ENCODE data around the gene FBN2. TPM values are rescaled to one million over a fixed set of nuclear protein-coding genes. Genes with fewer than 3 reads are reported as not detected.
"Not testable (repeated sequence)": the region's sequence is repeated elsewhere in the genome, so short reads cannot be mapped to it uniquely, and the experiment has no call there.

The FBN2 gene
- total RNA-seq, 1 donor from 2014 or later = 186 TPM

DNA sequence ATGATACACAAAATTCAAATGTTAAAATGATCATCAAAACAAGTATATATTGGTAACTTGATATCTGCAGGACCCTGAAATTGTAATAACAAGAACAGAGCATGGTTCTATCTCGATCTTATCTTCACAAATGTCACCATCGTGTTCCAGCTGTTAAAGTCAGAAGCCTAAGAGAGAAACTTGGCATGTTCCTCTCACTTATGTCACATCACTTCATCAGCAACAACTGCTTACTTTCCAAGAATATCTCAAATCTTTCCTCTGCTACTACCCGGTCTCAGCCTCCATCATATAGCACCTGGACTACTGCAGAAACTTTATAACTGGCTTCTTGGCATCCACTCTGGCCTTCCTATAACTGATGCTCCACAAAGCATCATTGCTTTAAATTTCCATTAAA lies 84.9 kb downstream of the FBN2 start:
- TF ChIP-seq, protein P1, sequence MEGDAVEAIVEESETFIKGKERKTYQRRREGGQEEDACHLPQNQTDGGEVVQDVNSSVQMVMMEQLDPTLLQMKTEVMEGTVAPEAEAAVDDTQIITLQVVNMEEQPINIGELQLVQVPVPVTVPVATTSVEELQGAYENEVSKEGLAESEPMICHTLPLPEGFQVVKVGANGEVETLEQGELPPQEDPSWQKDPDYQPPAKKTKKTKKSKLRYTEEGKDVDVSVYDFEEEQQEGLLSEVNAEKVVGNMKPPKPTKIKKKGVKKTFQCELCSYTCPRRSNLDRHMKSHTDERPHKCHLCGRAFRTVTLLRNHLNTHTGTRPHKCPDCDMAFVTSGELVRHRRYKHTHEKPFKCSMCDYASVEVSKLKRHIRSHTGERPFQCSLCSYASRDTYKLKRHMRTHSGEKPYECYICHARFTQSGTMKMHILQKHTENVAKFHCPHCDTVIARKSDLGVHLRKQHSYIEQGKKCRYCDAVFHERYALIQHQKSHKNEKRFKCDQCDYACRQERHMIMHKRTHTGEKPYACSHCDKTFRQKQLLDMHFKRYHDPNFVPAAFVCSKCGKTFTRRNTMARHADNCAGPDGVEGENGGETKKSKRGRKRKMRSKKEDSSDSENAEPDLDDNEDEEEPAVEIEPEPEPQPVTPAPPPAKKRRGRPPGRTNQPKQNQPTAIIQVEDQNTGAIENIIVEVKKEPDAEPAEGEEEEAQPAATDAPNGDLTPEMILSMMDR (conservative IDR thresholded peaks at IDR 0.05) = no peak
- peaks cover 37% of the 10 kb centered on the region for H3K36me3 Mint-ChIP-seq
- H3K27me3 Mint-ChIP-seq = no peaks in the 10 kb centered on the region
- no peak overlapping the region for H3K4me3 Mint-ChIP-seq
- no peak for DNase-seq (ENCODE audit: extremely low spot score, unreplicated experiment)
- H3K27ac Mint-ChIP-seq = no peak overlapping the region
- peaks cover 12% of the 10 kb centered on the region for H3K9me3 Mint-ChIP-seq
- H3K4me1 Mint-ChIP-seq (ENCODE audit: unreplicated experiment) = peaks cover 8% of the 10 kb centered on the region

DNA sequence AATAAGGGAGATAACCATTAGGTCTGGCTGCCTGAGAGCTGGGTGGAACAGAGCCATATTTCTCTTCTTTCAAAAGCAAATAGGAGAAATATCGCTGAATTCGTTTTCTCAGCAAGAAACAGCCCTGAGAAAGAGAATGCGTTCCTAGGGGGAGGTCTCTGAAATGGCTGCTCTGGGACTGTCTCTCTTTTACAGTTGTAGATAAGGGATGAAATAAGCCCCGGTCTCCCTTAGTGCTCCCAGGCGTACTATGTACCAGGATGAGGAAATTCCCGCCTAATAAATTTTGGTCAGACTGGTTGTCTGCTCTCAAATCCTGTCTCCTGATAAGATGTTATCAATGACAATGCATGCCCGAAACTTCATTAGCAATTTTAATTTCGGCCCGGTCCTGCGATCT lies 90.8 kb downstream of the FBN2 start:
- H3K27me3 Mint-ChIP-seq; H3K27ac Mint-ChIP-seq; H3K4me1 Mint-ChIP-seq (ENCODE audit: unreplicated experiment); H3K4me3 Mint-ChIP-seq; DNase-seq (ENCODE audit: extremely low spot score, unreplicated experiment): not testable (repeated sequence)
- H3K9me3 Mint-ChIP-seq = peaks cover 14% of the 10 kb centered on the region
- H3K36me3 Mint-ChIP-seq = peaks cover 37% of the 10 kb centered on the region

DNA sequence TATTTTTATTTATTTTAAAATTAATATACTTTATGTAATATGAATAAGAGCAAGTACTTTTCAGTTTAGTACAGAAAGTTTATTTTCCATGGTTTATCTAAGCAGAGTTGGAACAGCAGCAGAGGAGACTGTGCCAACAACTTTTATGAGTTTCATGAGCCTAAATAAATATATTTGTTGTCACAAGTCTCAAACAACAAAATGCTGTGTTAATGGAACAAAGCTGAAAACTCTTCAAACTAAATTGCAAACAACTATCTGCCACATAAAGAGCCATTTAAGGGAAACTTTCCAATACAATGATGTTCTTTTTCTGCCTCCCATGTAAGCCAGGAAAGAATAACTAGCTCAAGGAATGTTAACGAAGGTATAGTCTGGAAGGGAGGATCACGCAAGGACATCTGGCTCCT lies 96.1 kb downstream of the FBN2 start:
- DNase-seq (ENCODE audit: extremely low spot score, unreplicated experiment) = no peak
- Mint-ChIP-seq H3K36me3 (peaks cover 20% of the 10 kb centered on the region), H3K4me3 (no peak overlapping the region), H3K9me3 (no peaks in the 10 kb centered on the region), H3K27ac (no peak overlapping the region), H3K27me3 (no peaks in the 10 kb centered on the region), H3K4me1 (ENCODE audit: unreplicated experiment) (no peaks in the 10 kb centered on the region)
- TF ChIP-seq, protein P1 (conservative IDR thresholded peaks at IDR 0.05) = no peak

DNA sequence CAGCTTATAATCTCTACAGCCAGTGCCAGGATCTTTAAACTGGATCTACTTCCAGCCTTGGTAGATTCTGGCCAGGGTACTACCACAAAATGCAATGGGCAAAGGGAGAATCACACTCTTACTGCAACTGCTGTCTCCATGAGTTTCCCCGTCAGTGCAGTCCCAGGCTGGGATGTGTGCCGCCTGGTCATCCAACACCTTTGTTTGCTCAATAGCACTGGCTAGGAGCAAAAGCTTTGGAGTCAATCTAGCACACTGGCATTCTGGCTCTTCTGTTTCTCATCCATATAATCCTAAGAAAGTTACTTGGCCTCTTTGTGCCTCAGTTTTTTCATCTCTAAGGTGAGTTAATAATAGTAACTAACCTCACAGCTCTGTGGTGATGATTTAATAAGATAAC lies 96.9 kb downstream of the FBN2 start:
- TF ChIP-seq, protein P1 (conservative IDR thresholded peaks at IDR 0.05) = no peak
- H3K36me3 Mint-ChIP-seq = peaks cover 18% of the 10 kb centered on the region
- no peaks in the 10 kb centered on the region for H3K4me1 Mint-ChIP-seq (ENCODE audit: unreplicated experiment)
- H3K9me3 Mint-ChIP-seq = no peaks in the 10 kb centered on the region
- H3K4me3 Mint-ChIP-seq = no peak overlapping the region
- H3K27ac Mint-ChIP-seq = no peak overlapping the region
- no peaks in the 10 kb centered on the region for H3K27me3 Mint-ChIP-seq
- no peak for DNase-seq (ENCODE audit: extremely low spot score, unreplicated experiment)

DNA sequence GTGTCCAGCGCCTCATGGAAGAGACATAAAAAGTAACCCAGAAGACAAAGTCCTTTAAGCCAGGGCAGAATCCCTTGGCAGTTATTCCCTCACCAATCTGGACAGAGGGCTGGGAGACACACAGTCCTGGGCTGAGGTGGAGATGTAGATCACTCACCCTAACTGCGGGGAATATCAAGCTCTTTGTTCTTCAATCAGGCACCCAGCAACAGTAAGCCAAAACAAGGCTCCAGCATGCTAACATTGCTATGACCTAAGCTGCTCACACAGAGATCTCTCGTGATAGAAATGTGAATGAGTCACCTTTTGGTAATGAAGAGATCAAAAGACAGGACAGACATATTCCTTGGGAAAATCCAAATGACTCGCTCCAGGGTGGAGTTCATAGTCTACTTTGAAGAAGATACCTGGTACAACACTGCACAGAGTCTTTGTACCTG lies 101.3 kb downstream of the FBN2 start:
- Mint-ChIP-seq H3K4me3 (no peak overlapping the region), H3K27ac (no peak overlapping the region), H3K4me1 (ENCODE audit: unreplicated experiment) (peaks cover 4% of the 10 kb centered on the region), H3K36me3 (peaks cover 8% of the 10 kb centered on the region), H3K9me3 (no peaks in the 10 kb centered on the region), H3K27me3 (no peaks in the 10 kb centered on the region)
- no peak for DNase-seq (ENCODE audit: extremely low spot score, unreplicated experiment)
- TF ChIP-seq, protein P1 (conservative IDR thresholded peaks at IDR 0.05) = no peak

DNA sequence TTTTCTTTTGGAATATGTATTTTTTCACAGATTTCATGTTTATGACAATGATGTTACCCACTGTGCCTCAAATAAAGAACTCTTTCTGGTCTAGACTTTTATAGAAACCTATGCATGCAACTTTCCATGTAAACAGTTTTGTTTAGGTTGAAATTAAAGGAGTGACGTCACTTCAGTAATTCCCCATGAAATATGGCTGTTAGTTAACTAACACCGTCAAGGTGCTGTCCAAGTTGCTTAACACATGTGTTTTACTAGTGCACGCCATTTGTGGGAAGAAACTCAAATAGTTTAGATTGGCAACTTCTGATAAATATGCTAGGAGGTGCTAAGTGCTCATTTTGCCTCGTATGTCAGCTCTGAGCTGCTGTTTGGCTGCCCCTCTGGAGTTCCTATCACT lies 102.2 kb downstream of the FBN2 start:
- peaks cover 4% of the 10 kb centered on the region for H3K4me1 Mint-ChIP-seq (ENCODE audit: unreplicated experiment)
- H3K4me3 Mint-ChIP-seq = no peak overlapping the region
- peaks cover 6% of the 10 kb centered on the region for H3K36me3 Mint-ChIP-seq
- H3K9me3 Mint-ChIP-seq = no peaks in the 10 kb centered on the region
- H3K27ac Mint-ChIP-seq = no peak overlapping the region
- TF ChIP-seq, protein P1 (conservative IDR thresholded peaks at IDR 0.05) = no peak
- no peak for DNase-seq (ENCODE audit: extremely low spot score, unreplicated experiment)
- H3K27me3 Mint-ChIP-seq = no peaks in the 10 kb centered on the region

Measured in type B pancreatic cell (in vitro differentiated cells).